Adrenal gland (tissue), 5 donors: ENCODE measurements around the gene A3GALT2.

Source experiments
- CTCF ChIP-seq, 6 experiments: fragments of 450-650 bp in 4 of 6; fragments of 200-600 bp in 2 of 6; sonication (generic) in 1 of 6; IDR thresholded peaks; 1 replicate in 5 of 6; 2 replicates in 1 of 6; pipeline versions ENCODE4 v1.5.1 to v1.8.0; 2016 to 2021; ENCODE audit warnings: antibody characterized with exemption in 6 of 6, mild to moderate bottlenecking in 2 of 6, moderate library complexity in 1 of 6
- POLR2A ChIP-seq, 2 donors: fragments of 450-650 bp; IDR thresholded peaks; one replicate each; pipeline ENCODE4 v1.6.1; 2017; ENCODE audit warnings: antibody characterized with exemption in 2 of 2, mild to moderate bottlenecking in 2 of 2, moderate library complexity in 1 of 2
- donor health status: DM: no; HTN: no; CAD: no.

GRCh38 chr1:33273406-33273805, 47.5 kb downstream of the A3GALT2 start:
- TF ChIP-seq CTCF (IDR thresholded peaks at IDR 0.05) (no peak), POLR2A (IDR thresholded peaks at IDR 0.05) (no peak)
